ENCODE results near the gene CACNB4.

CACNB4 gene

GRCh38 chr2:151971301-151972051, 127.4 kb downstream of the CACNB4 start:
- no peak overlapping the region for H3K4me2 ChIP-seq
- TF ChIP-seq Cebpa-rat (IDR thresholded peaks at IDR 0.05) = no peak
- H3K4me3 ChIP-seq = no peak overlapping the region
- no peaks in the 10 kb centered on the region for H3K36me3 ChIP-seq
- no peak overlapping the region for H3K27ac ChIP-seq
- no peaks in the 10 kb centered on the region for H4K20me1 ChIP-seq
- no peaks in the 10 kb centered on the region for H3K4me1 ChIP-seq
- H3K27me3 ChIP-seq = no peaks in the 10 kb centered on the region
- no peak overlapping the region for H3K9ac ChIP-seq
- no peaks in the 10 kb centered on the region for H3K9me3 ChIP-seq

- Histone ChIP-seq H3K27me3 (no peaks in the 10 kb centered on the region), H3K4me3 (no peak overlapping the region), H3K36me3 (no peaks in the 10 kb centered on the region), H3K4me1 (no peaks in the 10 kb centered on the region), H4K20me1 (no peaks in the 10 kb centered on the region), H3K27ac (no peak overlapping the region), H3K9me3 (no peaks in the 10 kb centered on the region), H3K4me2 (no peak overlapping the region), H3K9ac (no peak overlapping the region)
- no peak for TF ChIP-seq Cebpa-rat (IDR thresholded peaks at IDR 0.05)
Observed at GRCh38 chr2:151968770-151969470, 129.9 kb downstream of the CACNB4 start.

- TF ChIP-seq Cebpa-rat (IDR thresholded peaks at IDR 0.05) = no peak
- H3K4me3 ChIP-seq = no peak overlapping the region
- no peaks in the 10 kb centered on the region for H4K20me1 ChIP-seq
- H3K9me3 ChIP-seq = no peaks in the 10 kb centered on the region
- no peak overlapping the region for H3K4me2 ChIP-seq
- H3K4me1 ChIP-seq = no peaks in the 10 kb centered on the region
- H3K9ac ChIP-seq = no peak overlapping the region
- H3K27me3 ChIP-seq = no peaks in the 10 kb centered on the region
- no peak overlapping the region for H3K27ac ChIP-seq
- H3K36me3 ChIP-seq = no peaks in the 10 kb centered on the region
Observed at GRCh38 chr2:151967829-151968722, 130.8 kb downstream of the CACNB4 start.

DNA sequence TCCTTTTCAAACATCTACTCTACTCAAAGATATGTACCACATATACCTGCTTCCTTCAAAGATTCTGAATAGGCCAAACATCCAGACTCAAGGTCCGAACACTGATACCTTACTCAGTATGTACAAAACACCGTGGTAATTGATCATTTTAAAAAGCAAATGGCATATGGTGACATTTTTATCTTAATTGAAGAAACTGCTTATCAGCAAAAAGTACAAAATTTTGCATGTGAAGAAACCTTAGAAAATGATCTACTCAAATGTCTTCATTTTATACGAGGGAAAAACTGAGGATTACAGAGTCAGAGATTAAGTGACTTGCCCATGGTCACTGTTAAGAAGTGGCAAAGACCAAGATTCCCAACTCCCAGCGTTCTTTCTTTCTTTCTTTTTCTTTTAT, 133.0 kb downstream of the CACNB4 start:
- no peaks in the 10 kb centered on the region for H4K20me1 ChIP-seq
- TF ChIP-seq Cebpa-rat (IDR thresholded peaks at IDR 0.05) = no peak

GRCh38 chr2:151961558-151961957, 137.3 kb downstream of the CACNB4 start:
- Histone ChIP-seq H3K9me3 (no peaks in the 10 kb centered on the region), H3K27me3 (no peaks in the 10 kb centered on the region), H3K4me1 (no peaks in the 10 kb centered on the region), H4K20me1 (no peaks in the 10 kb centered on the region), H3K9ac (no peak overlapping the region), H3K4me3 (no peak overlapping the region), H3K36me3 (no peaks in the 10 kb centered on the region), H3K27ac (no peak overlapping the region), H3K4me2 (no peak overlapping the region)
- no peak for TF ChIP-seq Cebpa-rat (IDR thresholded peaks at IDR 0.05)

More for the DNA sequence above, 133.0 kb downstream of the CACNB4 start:
- no peaks in the 10 kb centered on the region for H3K27me3 ChIP-seq
- H3K36me3 ChIP-seq = no peaks in the 10 kb centered on the region
- no peaks in the 10 kb centered on the region for H3K9me3 ChIP-seq
- no peak overlapping the region for H3K9ac ChIP-seq
- no peak overlapping the region for H3K27ac ChIP-seq
- H3K4me2 ChIP-seq = no peak overlapping the region
- no peaks in the 10 kb centered on the region for H3K4me1 ChIP-seq
- no peak overlapping the region for H3K4me3 ChIP-seq

DNA sequence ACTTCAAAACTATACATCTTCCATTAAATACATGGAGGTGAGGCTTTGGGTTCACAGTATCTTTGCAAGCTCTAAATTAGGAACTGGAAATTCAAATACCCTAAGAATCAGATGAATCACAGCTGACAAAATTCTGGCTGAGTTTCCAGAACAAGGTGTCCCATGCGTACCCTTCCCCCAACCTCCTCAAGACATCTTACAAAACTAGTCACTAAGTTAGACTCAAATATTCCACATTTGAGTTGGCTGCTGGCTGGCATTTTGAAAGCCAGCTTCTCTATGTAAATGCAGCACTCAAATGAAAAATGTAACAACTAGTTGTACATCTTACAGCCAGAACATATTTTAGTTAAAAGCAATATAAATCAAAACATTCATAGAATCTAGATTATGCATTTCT, 139.6 kb downstream of the CACNB4 start:
- Histone ChIP-seq H3K4me1 (no peaks in the 10 kb centered on the region), H3K9me3 (no peaks in the 10 kb centered on the region), H3K4me2 (no peak overlapping the region), H3K27ac (no peak overlapping the region), H3K36me3 (no peaks in the 10 kb centered on the region), H3K9ac (no peak overlapping the region), H3K27me3 (no peaks in the 10 kb centered on the region), H4K20me1 (no peaks in the 10 kb centered on the region), H3K4me3 (no peak overlapping the region)
- TF ChIP-seq Cebpa-rat (IDR thresholded peaks at IDR 0.05) = no peak

GRCh38 chr2:151953467-151953866, 145.4 kb downstream of the CACNB4 start:
- H3K36me3 ChIP-seq = no peaks in the 10 kb centered on the region
- no peaks in the 10 kb centered on the region for H3K27me3 ChIP-seq
- no peaks in the 10 kb centered on the region for H4K20me1 ChIP-seq
- no peak overlapping the region for H3K9ac ChIP-seq
- no peak overlapping the region for H3K4me3 ChIP-seq
- H3K4me1 ChIP-seq = no peaks in the 10 kb centered on the region
- no peaks in the 10 kb centered on the region for H3K9me3 ChIP-seq
- H3K4me2 ChIP-seq = no peak overlapping the region
- no peak overlapping the region for H3K27ac ChIP-seq
- TF ChIP-seq Cebpa-rat (IDR thresholded peaks at IDR 0.05) = no peak

GRCh38 chr2:151952691-151953456, 146.0 kb downstream of the CACNB4 start:
- Histone ChIP-seq H3K27ac (no peak overlapping the region), H3K9ac (no peak overlapping the region), H3K9me3 (no peaks in the 10 kb centered on the region), H3K36me3 (no peaks in the 10 kb centered on the region), H3K4me3 (no peak overlapping the region), H3K4me1 (no peaks in the 10 kb centered on the region), H3K4me2 (no peak overlapping the region), H3K27me3 (no peaks in the 10 kb centered on the region), H4K20me1 (no peaks in the 10 kb centered on the region)
- no peak for TF ChIP-seq Cebpa-rat (IDR thresholded peaks at IDR 0.05)

DNA sequence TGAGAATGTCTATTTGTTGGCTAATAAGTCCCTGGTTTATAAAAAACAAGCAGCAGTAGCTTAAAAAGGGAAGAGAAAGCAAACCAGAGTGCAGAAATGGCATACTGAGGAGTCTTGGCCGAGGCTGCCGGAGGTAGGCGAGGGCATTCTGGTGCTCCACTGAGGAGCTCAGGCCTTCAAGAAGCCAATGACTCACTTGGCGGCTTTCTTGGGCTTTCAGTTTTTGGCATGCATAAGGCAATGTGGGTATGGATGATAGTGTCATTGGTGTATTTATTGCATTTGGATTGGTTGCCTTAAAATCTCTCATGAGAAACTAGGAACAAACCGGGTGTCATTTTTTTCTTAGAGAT, 151.1 kb downstream of the CACNB4 start:
- Histone ChIP-seq H4K20me1 (no peaks in the 10 kb centered on the region), H3K9me3 (peaks cover 18% of the 10 kb centered on the region), H3K27ac (no peak overlapping the region), H3K36me3 (no peaks in the 10 kb centered on the region), H3K4me2 (no peak overlapping the region), H3K9ac (no peak overlapping the region), H3K4me1 (no peaks in the 10 kb centered on the region), H3K27me3 (no peaks in the 10 kb centered on the region), H3K4me3 (no peak overlapping the region)
- no peak for TF ChIP-seq Cebpa-rat (IDR thresholded peaks at IDR 0.05)

All from BLaER1 (cell line).